Lung (tissue), 12 donors: ENCODE results near the gene CKMT2. TPM values are rescaled to one million over a fixed set of nuclear protein-coding genes. Genes with fewer than 3 reads are reported as not detected.
"Not testable (repeated sequence)": the region's sequence is repeated elsewhere in the genome, so short reads cannot be mapped to it uniquely, and the experiment has no call there.

Experiments used
- ATAC-seq: fragments of 200-7000 bp; cut with Tn5 transposase; one replicate; pipeline ENCODE4 v1.9.1; 2020; ENCODE audit warnings: moderate number of reproducible peaks; ENCODE audit not compliant: insufficient read depth, low FRiP score
- DNase-seq, 3 donors: peaks; one replicate each; pipeline ENCODE4 v3.0.0-alpha.2; 2013 to 2017
- H3K27ac ChIP-seq, 2 donors: one replicate each; pipeline ENCODE4 v1.5.1; 2013; ENCODE audit warnings: mild to moderate bottlenecking in 2 of 2, moderate library complexity in 2 of 2, control low read depth in 1 of 2, inconsistent platforms in 1 of 2, low read depth in 1 of 2, low read length in 1 of 2
- H3K27me3 ChIP-seq, 3 donors: one replicate each; pipeline ENCODE4 v1.5.1; 2013; ENCODE audit warnings: low read length in 2 of 3; ENCODE audit not compliant: control insufficient read depth in 3 of 3, insufficient read depth in 3 of 3
- H3K36me3 ChIP-seq, 4 donors: one replicate each; pipeline ENCODE4 v1.5.1; 2013; ENCODE audit warnings: low read length in 4 of 4, mild to moderate bottlenecking in 1 of 4, moderate library complexity in 1 of 4; ENCODE audit not compliant: control insufficient read depth in 4 of 4, insufficient read depth in 4 of 4
- H3K4me1 ChIP-seq, 5 donors: one replicate each; pipeline ENCODE4 v1.5.1; 2013; ENCODE audit warnings: low read length in 5 of 5, mild to moderate bottlenecking in 2 of 5, moderate library complexity in 1 of 5; ENCODE audit not compliant: control insufficient read depth in 5 of 5, insufficient read depth in 5 of 5
- H3K4me3 ChIP-seq: one replicate; pipeline ENCODE4 v1.5.1; 2013; ENCODE audit warnings: mild to moderate bottlenecking, control low read depth, moderate library complexity
- H3K9ac ChIP-seq, 2 donors: one replicate each; pipeline ENCODE4 v1.5.1; 2013; ENCODE audit warnings: low read length in 2 of 2, control low read depth in 1 of 2; ENCODE audit not compliant: insufficient read depth in 1 of 2
- H3K9me3 ChIP-seq, 4 donors: one replicate each; pipeline ENCODE4 v1.5.1; 2013; ENCODE audit warnings: low read length in 3 of 4, mild to moderate bottlenecking in 1 of 4, moderate library complexity in 1 of 4; ENCODE audit not compliant: control insufficient read depth in 4 of 4, insufficient read depth in 3 of 4
- WGBS, 2 donors: extraction: QIAGEN DNeasy Blood & Tissue Kit; methylation state at CpG; one replicate each; pipeline ENCODE4 v1.1.7; 2013; 5-methylcytosine and 5-hydroxymethylcytosine counted together
- polyA plus RNA-seq, 2 donors: library from polyadenylated mRNA; stranded (reverse); fragments of 200-250 nt; gene quantifications; one replicate each; pipeline ENCODE4 v1.2.1, GENCODE V29; 2013
- total RNA-seq, 2 donors: library from RNA; depleted of rRNA in 1 of 2; stranded (reverse); fragments of >200 nt in 1 of 2; gene quantifications; one replicate each; pipeline ENCODE4 v1.2.1, GENCODE V29; 2014 to 2021
- TF ChIP-seq, protein P1 (sequence below): IDR thresholded peaks from 2 replicates; pipeline ENCODE4 v1.5.1; 2012; ENCODE audit warnings: mild to moderate bottlenecking; ENCODE audit errors: control extremely low read depth, extremely low read depth
- donor health status: control.
- donor health status: control.
- donor health status: Bipolar disorder and iron deficiency.
- donor health status: healthy.
- donor health status: DM: yes; HTN: yes; CAD: no.

The CKMT2 gene
- total and polyA plus RNA-seq, 4 donors, result 1.2 to 2.8 (median 1.8) TPM

DNA sequence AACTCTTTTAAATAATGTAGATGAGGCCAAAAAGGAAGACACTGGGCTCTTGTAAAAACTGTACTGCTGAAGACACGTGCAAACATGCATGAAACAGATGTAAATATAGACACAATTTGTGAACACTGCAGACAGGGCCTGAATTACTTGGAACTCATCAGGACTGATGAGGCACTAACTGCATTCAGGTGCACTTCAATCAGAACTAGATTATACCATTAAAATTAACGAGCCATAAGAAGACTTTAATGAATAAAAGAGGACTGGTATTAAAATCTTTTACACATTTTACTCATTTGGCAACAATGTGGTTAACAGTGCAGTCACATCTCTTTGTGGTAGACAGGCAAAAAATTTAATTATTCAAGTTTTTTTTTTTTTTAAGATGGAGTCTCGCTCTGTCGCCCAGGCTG, 54.9 kb downstream of the CKMT2 start:
- no peak overlapping the region for H3K9ac ChIP-seq
- no peak overlapping the region for H3K27ac ChIP-seq
- no peaks in the 10 kb centered on the region for H3K27me3 ChIP-seq
- no peak overlapping the region for H3K4me3 ChIP-seq
- TF ChIP-seq, protein P1, sequence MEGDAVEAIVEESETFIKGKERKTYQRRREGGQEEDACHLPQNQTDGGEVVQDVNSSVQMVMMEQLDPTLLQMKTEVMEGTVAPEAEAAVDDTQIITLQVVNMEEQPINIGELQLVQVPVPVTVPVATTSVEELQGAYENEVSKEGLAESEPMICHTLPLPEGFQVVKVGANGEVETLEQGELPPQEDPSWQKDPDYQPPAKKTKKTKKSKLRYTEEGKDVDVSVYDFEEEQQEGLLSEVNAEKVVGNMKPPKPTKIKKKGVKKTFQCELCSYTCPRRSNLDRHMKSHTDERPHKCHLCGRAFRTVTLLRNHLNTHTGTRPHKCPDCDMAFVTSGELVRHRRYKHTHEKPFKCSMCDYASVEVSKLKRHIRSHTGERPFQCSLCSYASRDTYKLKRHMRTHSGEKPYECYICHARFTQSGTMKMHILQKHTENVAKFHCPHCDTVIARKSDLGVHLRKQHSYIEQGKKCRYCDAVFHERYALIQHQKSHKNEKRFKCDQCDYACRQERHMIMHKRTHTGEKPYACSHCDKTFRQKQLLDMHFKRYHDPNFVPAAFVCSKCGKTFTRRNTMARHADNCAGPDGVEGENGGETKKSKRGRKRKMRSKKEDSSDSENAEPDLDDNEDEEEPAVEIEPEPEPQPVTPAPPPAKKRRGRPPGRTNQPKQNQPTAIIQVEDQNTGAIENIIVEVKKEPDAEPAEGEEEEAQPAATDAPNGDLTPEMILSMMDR, result no peak
- H3K36me3 ChIP-seq, result peaks cover 0 to 9% (median 3%) of the 10 kb centered on the region in 4 donors
- WGBS, 2 donors, result 87 to 88% methylated on average over 4 of the region's 4 CpGs
- no peak for DNase-seq
- ATAC-seq, result no peak
- H3K4me1 ChIP-seq, result no peaks in the 10 kb centered on the region
- H3K9me3 ChIP-seq, result peaks cover 2 to 7% (median 5%) of the 10 kb centered on the region in 4 donors

DNA sequence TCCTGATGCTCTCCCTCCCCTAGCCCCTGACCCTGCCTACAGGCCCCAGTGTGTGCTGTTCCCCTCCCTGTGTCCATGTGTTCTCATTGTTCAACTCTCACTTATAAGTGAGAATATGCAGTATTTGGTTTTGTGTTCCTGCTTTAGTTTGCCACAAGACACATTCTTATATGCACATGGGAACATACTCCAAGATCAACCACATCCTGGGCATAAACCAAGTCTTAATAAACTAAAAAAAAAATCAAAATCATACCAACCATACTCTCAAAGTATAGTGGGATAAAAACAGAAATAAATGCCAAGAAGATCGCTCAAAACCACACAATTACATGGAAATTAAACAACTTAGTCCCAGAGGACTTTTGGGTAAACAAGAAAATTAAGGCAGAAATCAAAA, 57.0 kb downstream of the CKMT2 start:
- no peak for DNase-seq
- no peak for ATAC-seq

GRCh38 chr5:81292130-81292529, 59.0 kb downstream of the CKMT2 start:
- no peaks in the 10 kb centered on the region for H3K4me1 ChIP-seq
- no peak overlapping the region for H3K27ac ChIP-seq
- DNase-seq (no peak), ATAC-seq (no peak)
- peaks cover 2 to 11% (median 6%) of the 10 kb centered on the region in 4 donors for H3K9me3 ChIP-seq
- 42 to 68% methylated on average over 2 of the region's 2 CpGs for WGBS, 2 donors
- TF ChIP-seq, protein P1, result no peak
- no peaks in the 10 kb centered on the region for H3K27me3 ChIP-seq
- H3K36me3 ChIP-seq, result peaks cover 0 to 14% (median 5%) of the 10 kb centered on the region in 4 donors
- H3K4me3 ChIP-seq, result no peak overlapping the region
- no peak overlapping the region for H3K9ac ChIP-seq

More for the DNA sequence above, 57.0 kb downstream of the CKMT2 start:
- H3K27ac ChIP-seq, result no peak overlapping the region
- TF ChIP-seq, protein P1, result no peak
- no peaks in the 10 kb centered on the region for H3K4me1 ChIP-seq
- H3K27me3 ChIP-seq, result no peaks in the 10 kb centered on the region
- peaks cover 2 to 11% (median 6%) of the 10 kb centered on the region in 4 donors for H3K9me3 ChIP-seq
- no peak overlapping the region for H3K9ac ChIP-seq
- H3K4me3 ChIP-seq, result no peak overlapping the region
- peaks cover 0 to 14% (median 5%) of the 10 kb centered on the region in 4 donors for H3K36me3 ChIP-seq
- 87 to 92% methylated on average over 1 of the region's 1 CpG for WGBS, 2 donors

DNA sequence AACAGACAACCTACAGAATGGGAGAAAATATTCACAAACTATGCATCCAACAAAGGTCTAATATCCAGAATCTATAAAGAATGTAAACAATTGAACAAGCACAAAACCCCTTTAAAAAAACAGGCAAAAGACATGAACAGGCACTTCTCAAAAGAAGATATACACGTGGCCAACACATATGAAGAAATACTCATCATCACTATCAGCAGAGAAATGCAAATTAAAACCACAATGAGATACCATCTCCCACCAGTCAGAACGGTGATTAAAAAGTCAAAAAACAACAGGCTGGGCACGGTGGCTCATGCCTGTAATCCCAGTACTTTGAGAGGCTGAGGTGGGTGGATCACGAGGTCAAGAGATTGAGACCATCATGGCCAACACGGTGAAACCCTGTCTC, 60.9 kb downstream of the CKMT2 start:
- H3K9me3 ChIP-seq, result peaks cover 2 to 11% (median 6%) of the 10 kb centered on the region in 4 donors
- not testable (repeated sequence) for H3K27me3 ChIP-seq, ATAC-seq, H3K4me1 ChIP-seq, H3K9ac ChIP-seq, H3K4me3 ChIP-seq, H3K27ac ChIP-seq, DNase-seq
- peaks cover 0 to 14% (median 8%) of the 10 kb centered on the region in 4 donors for H3K36me3 ChIP-seq
- 90 to 99% methylated on average over 5 of the region's 5 CpGs for WGBS, 2 donors
